Measurements from ENCODE around the gene SHISAL1.

SHISAL1 gene

DNA sequence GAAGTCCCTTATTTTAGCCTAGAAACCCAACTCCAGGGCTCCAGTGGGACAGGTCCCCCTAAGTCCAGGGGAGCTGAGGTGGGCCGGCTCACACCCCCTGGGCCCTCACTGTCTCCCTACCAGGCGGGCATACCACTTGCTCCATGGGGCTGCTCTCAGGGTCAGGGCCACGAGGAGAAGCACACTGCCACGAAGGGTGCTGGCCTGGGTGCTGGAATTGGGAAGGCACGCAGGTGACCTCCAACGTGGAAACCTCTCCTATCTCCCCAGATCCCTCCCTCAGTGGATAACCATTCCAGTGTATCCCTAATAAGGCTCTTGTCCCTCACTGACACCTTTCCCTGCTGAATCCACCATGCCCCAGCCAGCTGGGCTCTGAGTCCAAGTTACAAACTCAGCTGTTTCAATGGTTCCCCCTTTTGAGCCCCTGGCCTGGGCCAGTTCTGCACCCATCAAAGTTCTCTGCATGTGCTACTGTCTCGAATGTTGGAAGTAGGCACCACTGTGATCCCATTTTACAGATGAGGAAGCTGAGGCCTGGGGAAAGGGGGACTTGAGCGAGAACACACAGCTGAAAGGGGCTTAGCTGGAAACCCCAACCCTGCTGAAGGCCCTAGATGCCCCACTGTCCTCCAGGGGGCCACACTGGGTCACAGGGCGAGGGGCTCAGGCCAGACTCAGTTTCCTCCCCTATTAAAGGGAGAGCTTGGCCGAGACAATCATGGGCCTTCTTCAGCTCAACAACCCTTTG lies 1.5 kb downstream of the SHISAL1 start:
- no peaks in the 10 kb centered on the region; the same call in 1 of the 2 replicates for H3K27me3 ChIP-seq (ENCODE audit: insufficient read depth, low read depth)
- no peak overlapping the region for H3K27ac ChIP-seq
- no peak overlapping the region for H3K4me2 ChIP-seq
- no peaks in the 10 kb centered on the region for H3K79me2 ChIP-seq (ENCODE audit: insufficient read depth, low read depth)
- H4K20me1 ChIP-seq (ENCODE audit: insufficient read depth), result no peaks in the 10 kb centered on the region
- no peaks in the 10 kb centered on the region for H3K36me3 ChIP-seq (ENCODE audit: insufficient read depth)
- no peak overlapping the region for H3K9ac ChIP-seq
- H3K4me3 ChIP-seq (IDR thresholded peaks at IDR 0.05; ENCODE audit: insufficient read depth, low read depth, low read length), result no peak overlapping the region
- no peaks in the 10 kb centered on the region for H3K4me1 ChIP-seq (ENCODE audit: low read depth, poor library complexity, severe bottlenecking)
- no peak overlapping the region for H2AFZ ChIP-seq (ENCODE audit: low read depth)
- TF ChIP-seq, protein P1, sequence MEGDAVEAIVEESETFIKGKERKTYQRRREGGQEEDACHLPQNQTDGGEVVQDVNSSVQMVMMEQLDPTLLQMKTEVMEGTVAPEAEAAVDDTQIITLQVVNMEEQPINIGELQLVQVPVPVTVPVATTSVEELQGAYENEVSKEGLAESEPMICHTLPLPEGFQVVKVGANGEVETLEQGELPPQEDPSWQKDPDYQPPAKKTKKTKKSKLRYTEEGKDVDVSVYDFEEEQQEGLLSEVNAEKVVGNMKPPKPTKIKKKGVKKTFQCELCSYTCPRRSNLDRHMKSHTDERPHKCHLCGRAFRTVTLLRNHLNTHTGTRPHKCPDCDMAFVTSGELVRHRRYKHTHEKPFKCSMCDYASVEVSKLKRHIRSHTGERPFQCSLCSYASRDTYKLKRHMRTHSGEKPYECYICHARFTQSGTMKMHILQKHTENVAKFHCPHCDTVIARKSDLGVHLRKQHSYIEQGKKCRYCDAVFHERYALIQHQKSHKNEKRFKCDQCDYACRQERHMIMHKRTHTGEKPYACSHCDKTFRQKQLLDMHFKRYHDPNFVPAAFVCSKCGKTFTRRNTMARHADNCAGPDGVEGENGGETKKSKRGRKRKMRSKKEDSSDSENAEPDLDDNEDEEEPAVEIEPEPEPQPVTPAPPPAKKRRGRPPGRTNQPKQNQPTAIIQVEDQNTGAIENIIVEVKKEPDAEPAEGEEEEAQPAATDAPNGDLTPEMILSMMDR (conservative IDR thresholded peaks at IDR 0.05; ENCODE audit: low read depth, low read length), result no peak

DNA sequence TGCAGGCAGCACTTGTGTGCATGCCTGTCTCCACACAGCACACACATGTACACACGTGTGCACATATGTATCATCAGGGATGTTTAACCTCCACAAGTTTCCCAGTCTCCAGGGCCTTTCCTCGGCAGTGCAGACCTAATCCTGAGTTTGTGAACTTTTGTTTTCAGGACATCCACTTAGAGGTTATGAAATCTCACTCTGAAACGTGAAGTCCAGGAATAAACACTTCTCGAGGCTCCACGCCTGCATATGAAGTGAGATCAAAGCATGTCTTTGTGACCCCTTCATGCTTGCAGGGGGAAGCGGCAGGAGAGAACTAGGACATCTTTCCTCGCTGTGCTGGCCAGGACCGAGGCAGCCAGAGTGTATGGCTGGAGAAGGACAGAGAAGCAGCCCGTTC lies 3.1 kb downstream of the SHISAL1 start:
- TF ChIP-seq, protein P1 (conservative IDR thresholded peaks at IDR 0.05; ENCODE audit: low read depth, low read length), result no peak
- Histone ChIP-seq H3K27me3 (ENCODE audit: insufficient read depth, low read depth) (no peaks in the 10 kb centered on the region; the same call in 1 of the 2 replicates), H3K4me3 (IDR thresholded peaks at IDR 0.05; ENCODE audit: insufficient read depth, low read depth, low read length) (no peak overlapping the region), H3K4me1 (ENCODE audit: low read depth, poor library complexity, severe bottlenecking) (no peaks in the 10 kb centered on the region), H3K9ac (no peak overlapping the region), H2AFZ (ENCODE audit: low read depth) (no peak overlapping the region), H4K20me1 (ENCODE audit: insufficient read depth) (no peaks in the 10 kb centered on the region), H3K27ac (no peak overlapping the region), H3K4me2 (no peak overlapping the region), H3K36me3 (ENCODE audit: insufficient read depth) (no peaks in the 10 kb centered on the region), H3K79me2 (ENCODE audit: insufficient read depth, low read depth) (no peaks in the 10 kb centered on the region)

DNA sequence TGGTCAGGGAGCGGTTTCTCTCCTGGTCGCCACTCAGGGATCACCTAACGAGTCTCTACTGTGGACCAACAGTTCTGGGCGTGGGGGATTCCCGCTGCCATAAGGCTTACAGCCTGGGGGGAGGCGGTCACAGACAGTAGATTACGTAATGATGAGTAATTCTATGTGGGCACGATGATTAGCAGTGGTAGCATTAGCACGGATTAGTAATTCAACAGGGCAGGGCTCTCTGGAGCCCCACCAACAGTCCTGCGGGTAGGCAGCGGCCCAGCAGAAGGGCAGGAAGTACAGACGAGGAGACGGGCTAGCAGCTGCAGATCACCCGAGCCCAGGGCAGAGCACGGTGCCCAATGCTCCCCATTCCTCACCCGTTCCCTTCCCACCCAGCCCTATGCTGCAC lies 3.6 kb downstream of the SHISAL1 start:
- Histone ChIP-seq H3K36me3 (ENCODE audit: insufficient read depth) (no peaks in the 10 kb centered on the region), H3K9ac (no peak overlapping the region), H3K27ac (no peak overlapping the region), H3K4me1 (ENCODE audit: low read depth, poor library complexity, severe bottlenecking) (no peaks in the 10 kb centered on the region), H2AFZ (ENCODE audit: low read depth) (no peak overlapping the region), H3K4me2 (no peak overlapping the region), H3K27me3 (ENCODE audit: insufficient read depth, low read depth) (no peaks in the 10 kb centered on the region; the same call in 1 of the 2 replicates), H4K20me1 (ENCODE audit: insufficient read depth) (no peaks in the 10 kb centered on the region), H3K4me3 (IDR thresholded peaks at IDR 0.05; ENCODE audit: insufficient read depth, low read depth, low read length) (no peak overlapping the region), H3K79me2 (ENCODE audit: insufficient read depth, low read depth) (no peaks in the 10 kb centered on the region)
- TF ChIP-seq, protein P1 (conservative IDR thresholded peaks at IDR 0.05; ENCODE audit: low read depth, low read length), result no peak

DNA sequence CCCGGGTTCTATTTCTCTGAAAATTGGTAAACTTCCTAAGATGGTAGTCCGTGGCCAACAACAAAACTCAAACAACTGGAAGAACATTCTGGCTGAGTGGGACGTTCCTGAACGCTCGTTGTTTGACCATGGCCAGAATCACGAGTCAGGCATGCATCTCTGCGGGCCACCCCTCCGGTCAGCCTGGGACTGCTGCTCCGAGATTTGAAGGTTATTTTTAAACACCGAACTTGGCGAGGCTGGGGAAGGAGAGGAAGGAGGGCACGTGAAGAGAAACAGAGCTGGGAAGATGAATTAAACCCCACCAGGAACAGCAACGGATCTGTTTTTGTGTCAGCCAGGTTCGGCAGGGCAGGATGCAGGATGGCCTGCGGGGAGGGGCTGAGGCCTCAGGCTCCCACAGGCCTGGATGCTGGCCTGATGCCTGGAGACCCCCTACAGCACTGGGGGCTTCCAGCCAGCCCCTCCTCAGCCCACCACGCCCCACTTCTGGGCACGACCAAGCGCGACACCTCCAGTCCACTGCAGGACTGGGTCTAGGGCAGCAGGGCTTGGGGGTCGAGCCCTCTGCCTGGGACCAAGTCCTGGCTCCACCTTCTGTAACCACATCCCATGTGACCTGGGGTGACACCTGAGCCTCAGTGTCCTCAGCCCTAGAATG lies 5.1 kb downstream of the SHISAL1 start:
- Histone ChIP-seq H2AFZ (ENCODE audit: low read depth) (no peak overlapping the region), H3K27me3 (ENCODE audit: insufficient read depth, low read depth) (no peaks in the 10 kb centered on the region; the same call in 1 of the 2 replicates), H3K4me3 (IDR thresholded peaks at IDR 0.05; ENCODE audit: insufficient read depth, low read depth, low read length) (no peak overlapping the region), H3K4me1 (ENCODE audit: low read depth, poor library complexity, severe bottlenecking) (no peaks in the 10 kb centered on the region), H3K27ac (no peak overlapping the region), H3K4me2 (no peak overlapping the region), H3K79me2 (ENCODE audit: insufficient read depth, low read depth) (no peaks in the 10 kb centered on the region), H3K9ac (no peak overlapping the region), H4K20me1 (ENCODE audit: insufficient read depth) (no peaks in the 10 kb centered on the region), H3K36me3 (ENCODE audit: insufficient read depth) (no peaks in the 10 kb centered on the region)
- TF ChIP-seq, protein P1 (conservative IDR thresholded peaks at IDR 0.05; ENCODE audit: low read depth, low read length), result no peak

Data from KMS-11 (cell line).